ENCODE data around the gene DPAGT1. TPM values are rescaled to one million over a fixed set of nuclear protein-coding genes. Genes with fewer than 3 reads are reported as not detected.
A peak's percentile ranks its signal among the peaks of the same experiment; 100 is the strongest.

The DPAGT1 gene
- polyA plus RNA-seq, 3 donors = 37.0 to 54.2 (median 39.7) TPM

DNA sequence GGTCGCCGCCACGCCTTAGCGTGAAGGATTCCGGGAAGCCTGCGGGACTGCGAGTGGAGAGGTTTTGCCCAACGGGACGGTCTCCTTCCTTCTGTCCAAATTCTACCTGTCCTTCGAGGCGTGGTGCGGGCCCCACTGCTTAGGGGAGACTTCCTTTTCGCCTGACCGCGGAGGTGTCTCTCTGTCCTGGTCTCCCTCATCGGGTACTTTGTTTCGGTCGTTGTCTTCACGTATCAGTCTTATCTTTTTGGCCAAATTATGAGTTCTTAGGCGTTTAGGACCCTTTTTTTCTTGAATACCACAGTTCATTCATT is 20.1 kb upstream of the DPAGT1 start:
- TF ChIP-seq, protein P1, sequence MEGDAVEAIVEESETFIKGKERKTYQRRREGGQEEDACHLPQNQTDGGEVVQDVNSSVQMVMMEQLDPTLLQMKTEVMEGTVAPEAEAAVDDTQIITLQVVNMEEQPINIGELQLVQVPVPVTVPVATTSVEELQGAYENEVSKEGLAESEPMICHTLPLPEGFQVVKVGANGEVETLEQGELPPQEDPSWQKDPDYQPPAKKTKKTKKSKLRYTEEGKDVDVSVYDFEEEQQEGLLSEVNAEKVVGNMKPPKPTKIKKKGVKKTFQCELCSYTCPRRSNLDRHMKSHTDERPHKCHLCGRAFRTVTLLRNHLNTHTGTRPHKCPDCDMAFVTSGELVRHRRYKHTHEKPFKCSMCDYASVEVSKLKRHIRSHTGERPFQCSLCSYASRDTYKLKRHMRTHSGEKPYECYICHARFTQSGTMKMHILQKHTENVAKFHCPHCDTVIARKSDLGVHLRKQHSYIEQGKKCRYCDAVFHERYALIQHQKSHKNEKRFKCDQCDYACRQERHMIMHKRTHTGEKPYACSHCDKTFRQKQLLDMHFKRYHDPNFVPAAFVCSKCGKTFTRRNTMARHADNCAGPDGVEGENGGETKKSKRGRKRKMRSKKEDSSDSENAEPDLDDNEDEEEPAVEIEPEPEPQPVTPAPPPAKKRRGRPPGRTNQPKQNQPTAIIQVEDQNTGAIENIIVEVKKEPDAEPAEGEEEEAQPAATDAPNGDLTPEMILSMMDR (IDR thresholded peaks at IDR 0.05) = no peak
- no peaks in the 10 kb centered on the region for H3K9me3 Mint-ChIP-seq
- H3K4me3 Mint-ChIP-seq = peak overlapping the region; percentile 90 to 93
- H3K4me3 ChIP-seq (replicated peaks in 1 of 3; ENCODE audit: low read depth in 2 of 3, low read length in 3 of 3) = peak overlapping the region; percentile 62 to 97 (median 97)
- peak overlapping the region; percentile 40 to 81 for H3K27ac ChIP-seq (ENCODE audit: low read depth in 1 of 2, low read length in 2 of 2)
- no peaks in the 10 kb centered on the region for H3K9me3 ChIP-seq (replicated peaks in 1 of 2; ENCODE audit: control insufficient read depth in 1 of 2, insufficient read depth in 1 of 2, low read length in 2 of 2)
- H3K27me3 Mint-ChIP-seq (ENCODE audit: low read depth in 3 of 3) = peaks cover 0 to 5% (median 0%) of the 10 kb centered on the region in 3 donors
- no peaks in the 10 kb centered on the region for H3K27me3 ChIP-seq (ENCODE audit: control insufficient read depth in 2 of 2, insufficient read depth in 2 of 2, low read length in 2 of 2)
- WGBS (ENCODE audit: insufficient coverage) = 0% methylated on average over 18 of the region's 20 CpGs
- H3K36me3 Mint-ChIP-seq = peaks cover 22 to 39% of the 10 kb centered on the region in 2 donors
- peak overlapping the region; percentile 83 to 94 (median 90) for H3K27ac Mint-ChIP-seq
- H3K4me2 ChIP-seq (replicated peaks; ENCODE audit: extremely low read depth, low read length, poor library complexity, severe bottlenecking) = peak overlapping the region; percentile 94
- peaks cover 12 to 46% of the 10 kb centered on the region in 2 donors for H3K36me3 ChIP-seq (replicated peaks in 1 of 2; ENCODE audit: control insufficient read depth in 1 of 2, insufficient read depth in 2 of 2, low read length in 2 of 2)
- H3K9ac ChIP-seq (ENCODE audit: insufficient read depth, low read length, poor library complexity, severe bottlenecking) = peak overlapping the region; percentile 73
- H4K20me1 ChIP-seq (ENCODE audit: insufficient read depth, low read length) = peaks cover 21% of the 10 kb centered on the region
- H3K4me1 ChIP-seq (ENCODE audit: control insufficient read depth in 1 of 2, insufficient read depth in 2 of 2, low read length in 2 of 2) = peaks cover 26 to 33% of the 10 kb centered on the region in 2 donors
- DNase-seq = no peak
- peak overlapping the region; percentile 98 for H2AFZ ChIP-seq (ENCODE audit: insufficient read depth, low read depth, low read length, poor library complexity, severe bottlenecking)
- H3K79me2 ChIP-seq (ENCODE audit: insufficient read depth, low read length) = peaks cover 33% of the 10 kb centered on the region
- intact Hi-C loops (cut with micrococcal nuclease) = loop anchor here in 1 of 2 donors (2.0 to 5.0 kb wide), 2 partner anchors 15 to 34 kb away; partner anchors contain the start of gene C2CD2L
- H3K4me1 Mint-ChIP-seq = peaks cover 33% of the 10 kb centered on the region

DNA sequence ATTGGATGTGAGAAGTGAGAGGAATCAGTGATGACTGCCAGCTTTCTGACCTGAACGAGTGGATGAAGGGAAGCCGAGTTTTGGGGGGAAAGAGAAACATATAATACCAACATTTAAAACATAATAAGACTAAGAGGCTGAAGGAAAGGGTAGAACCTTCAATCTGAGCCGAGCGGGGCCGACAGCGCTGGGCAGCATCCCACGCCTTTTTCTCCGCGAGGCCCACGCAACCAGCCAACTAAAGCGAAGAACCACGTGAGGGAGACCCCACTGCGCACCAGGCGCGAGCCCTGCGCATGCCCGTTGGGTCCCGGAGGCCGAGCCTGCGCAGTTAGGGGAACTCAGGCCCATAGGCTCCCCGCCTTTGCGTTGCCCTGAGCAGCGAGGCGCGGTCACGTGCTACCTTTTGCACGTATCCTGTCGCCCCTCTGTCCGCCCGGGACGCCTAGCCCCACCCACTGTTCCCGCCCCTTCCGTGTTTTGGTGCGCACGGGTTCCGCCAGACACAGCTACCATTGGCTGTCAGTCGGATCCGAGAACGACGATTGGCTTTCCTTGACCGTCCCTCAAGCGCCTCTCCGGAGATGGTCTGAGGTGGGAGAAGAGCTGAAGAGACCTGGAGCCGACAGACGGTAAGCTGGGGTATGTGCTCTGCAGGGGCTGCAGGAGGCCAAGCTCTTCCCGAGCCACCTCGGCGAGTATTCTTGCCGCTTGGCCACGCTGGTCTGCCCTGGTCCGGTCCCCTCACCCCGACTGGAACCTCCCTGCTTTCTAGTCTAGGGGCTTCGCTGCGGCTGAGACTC is 19.6 kb upstream of the DPAGT1 start, which contains the start of gene HINFP:
TSS of gene HINFP (plus strand) at position 573 of the 803 bp plus-strand sequence. CDS start 5,365 bp downstream, outside the sequence.
- TF ChIP-seq, protein P1 (IDR thresholded peaks at IDR 0.05) = no peak
- Mint-ChIP-seq H3K4me1 (peaks cover 34% of the 10 kb centered on the region), H3K27me3 (ENCODE audit: low read depth in 3 of 3) (peaks cover 0 to 5% (median 0%) of the 10 kb centered on the region in 3 donors), H3K4me3 (peak within 1 kb of the TSS; percentile 90 to 93), H3K27ac (peak within 1 kb of the TSS; percentile 83 to 94 (median 90)), H3K9me3 (no peaks in the 10 kb centered on the region), H3K36me3 (peaks cover 22 to 41% of the 10 kb centered on the region in 2 donors)
- H3K4me2 ChIP-seq (replicated peaks; ENCODE audit: extremely low read depth, low read length, poor library complexity, severe bottlenecking) = peak within 1 kb of the TSS; percentile 94
- DNase-seq = peak; percentile 98 to 99 (median 98)
- peaks cover 32 to 39% of the 10 kb centered on the region in 2 donors for H3K4me1 ChIP-seq (ENCODE audit: control insufficient read depth in 1 of 2, insufficient read depth in 2 of 2, low read length in 2 of 2)
- H3K27ac ChIP-seq (ENCODE audit: low read depth in 1 of 2, low read length in 2 of 2) = peak within 1 kb of the TSS; percentile 40 to 81
- no peaks in the 10 kb centered on the region for H3K9me3 ChIP-seq (replicated peaks in 1 of 2; ENCODE audit: control insufficient read depth in 1 of 2, insufficient read depth in 1 of 2, low read length in 2 of 2)
- H3K27me3 ChIP-seq (ENCODE audit: control insufficient read depth in 2 of 2, insufficient read depth in 2 of 2, low read length in 2 of 2) = no peaks in the 10 kb centered on the region
- peak within 1 kb of the TSS; percentile 98 for H2AFZ ChIP-seq (ENCODE audit: insufficient read depth, low read depth, low read length, poor library complexity, severe bottlenecking)
- peaks cover 35% of the 10 kb centered on the region for H3K79me2 ChIP-seq (ENCODE audit: insufficient read depth, low read length)
- peaks cover 17% of the 10 kb centered on the region for H4K20me1 ChIP-seq (ENCODE audit: insufficient read depth, low read length)
- intact Hi-C loops (cut with micrococcal nuclease) = loop anchor here in 1 of 2 donors (2.0 to 5.0 kb wide), 2 partner anchors 14 to 34 kb away; partner anchors contain the start of gene C2CD2L
- under 1% methylated on average over 51 of the region's 54 CpGs for WGBS (ENCODE audit: insufficient coverage)
- peak within 1 kb of the TSS; percentile 73 for H3K9ac ChIP-seq (ENCODE audit: insufficient read depth, low read length, poor library complexity, severe bottlenecking)
- peaks cover 11 to 45% of the 10 kb centered on the region in 2 donors for H3K36me3 ChIP-seq (replicated peaks in 1 of 2; ENCODE audit: control insufficient read depth in 1 of 2, insufficient read depth in 2 of 2, low read length in 2 of 2)
- peak within 1 kb of the TSS; percentile 62 to 97 (median 97) for H3K4me3 ChIP-seq (replicated peaks in 1 of 3; ENCODE audit: low read depth in 2 of 3, low read length in 3 of 3)

Data from CD14-positive monocyte (primary cell).